Umbilical cord (tissue), 2 donors: ENCODE measurements around the gene TAOK2. TPM values are rescaled to one million over a fixed set of nuclear protein-coding genes. Genes with fewer than 3 reads are reported as not detected.
"Not testable (repeated sequence)": the region's sequence is repeated elsewhere in the genome, so short reads cannot be mapped to it uniquely, and the experiment has no call there.

Source experiments
- DNase-seq: peaks from one replicate; pipeline ENCODE4 v3.0.0-alpha.2; 2015; ENCODE audit warnings: low spot score
- total RNA-seq: library from RNA; depleted of rRNA; stranded (reverse); fragments of >200 nt; gene quantifications from one replicate; pipeline ENCODE4 v1.2.3, GENCODE V29; 2014; ENCODE audit warnings: low replicate concordance; ENCODE audit not compliant: insufficient read depth

Gene TAOK2
- total RNA-seq, result 31.8 TPM

GRCh38 chr16:29973384-29974246, at the start of gene TAOK2:
Gene TAOK2 (plus strand): TSS chr16:29973868. CDS start chr16:29977773, 3,905 bp downstream.
- peak; percentile 100 for DNase-seq

- peak; percentile 5 for DNase-seq
Measured at GRCh38 chr16:29925105-29925756, 48.4 kb upstream of the TAOK2 start.

GRCh38 chr16:29925781-29926710, 47.6 kb upstream of the TAOK2 start, which contains the start of gene KCTD13:
Gene KCTD13 (minus strand): TSS chr16:29926226. CDS start chr16:29926033, 193 bp downstream.
- peak; percentile 91 for DNase-seq

GRCh38 chr16:29926711-29927052, 47.0 kb upstream of the TAOK2 start:
- peak; percentile 52 for DNase-seq

GRCh38 chr16:29927070-29927905, 46.4 kb upstream of the TAOK2 start:
- no peak for DNase-seq

GRCh38 chr16:29931750-29932149, 41.9 kb upstream of the TAOK2 start:
- DNase-seq, result not testable (repeated sequence)

GRCh38 chr16:29940656-29941055, 33.0 kb upstream of the TAOK2 start:
- DNase-seq, result no peak

- DNase-seq, result peak; percentile 98
Measured at GRCh38 chr16:29943846-29944799, 29.5 kb upstream of the TAOK2 start.

GRCh38 chr16:29947897-29948296, 25.8 kb upstream of the TAOK2 start:
- DNase-seq, result no peak

- no peak for DNase-seq
Measured at GRCh38 chr16:29950806-29951461, 22.7 kb upstream of the TAOK2 start.

- no peak for DNase-seq
Measured at GRCh38 chr16:29951625-29952365, 21.9 kb upstream of the TAOK2 start.

GRCh38 chr16:29958756-29959155, 14.9 kb upstream of the TAOK2 start:
- DNase-seq, result no peak

- DNase-seq, result no peak
Measured at GRCh38 chr16:29959293-29959692, 14.4 kb upstream of the TAOK2 start.

GRCh38 chr16:29959821-29960220, 13.8 kb upstream of the TAOK2 start:
- DNase-seq, result not testable (repeated sequence)

- DNase-seq, result no peak
Measured at GRCh38 chr16:29961127-29961478, 12.6 kb upstream of the TAOK2 start.

GRCh38 chr16:29961479-29962343, 12.0 kb upstream of the TAOK2 start, which contains the start of gene TMEM219:
Gene TMEM219 (plus strand): TSS chr16:29962079. CDS start chr16:29963144, 1,065 bp downstream.
- DNase-seq, result peak; percentile 96

- peak; percentile 65 for DNase-seq
Measured at GRCh38 chr16:29962344-29962994, 11.2 kb upstream of the TAOK2 start.
